NCI-H2227 (cell line): ENCODE data around the gene HEATR9.
A peak's percentile ranks its signal among the peaks of the same experiment; 100 is the strongest.

Source experiments
- DNase-seq: peaks from one replicate; lab custom pipeline; 2025; ENCODE audit not compliant: unreplicated experiment; lab: John Stamatoyannopoulos, UW

HEATR9 gene

DNA sequence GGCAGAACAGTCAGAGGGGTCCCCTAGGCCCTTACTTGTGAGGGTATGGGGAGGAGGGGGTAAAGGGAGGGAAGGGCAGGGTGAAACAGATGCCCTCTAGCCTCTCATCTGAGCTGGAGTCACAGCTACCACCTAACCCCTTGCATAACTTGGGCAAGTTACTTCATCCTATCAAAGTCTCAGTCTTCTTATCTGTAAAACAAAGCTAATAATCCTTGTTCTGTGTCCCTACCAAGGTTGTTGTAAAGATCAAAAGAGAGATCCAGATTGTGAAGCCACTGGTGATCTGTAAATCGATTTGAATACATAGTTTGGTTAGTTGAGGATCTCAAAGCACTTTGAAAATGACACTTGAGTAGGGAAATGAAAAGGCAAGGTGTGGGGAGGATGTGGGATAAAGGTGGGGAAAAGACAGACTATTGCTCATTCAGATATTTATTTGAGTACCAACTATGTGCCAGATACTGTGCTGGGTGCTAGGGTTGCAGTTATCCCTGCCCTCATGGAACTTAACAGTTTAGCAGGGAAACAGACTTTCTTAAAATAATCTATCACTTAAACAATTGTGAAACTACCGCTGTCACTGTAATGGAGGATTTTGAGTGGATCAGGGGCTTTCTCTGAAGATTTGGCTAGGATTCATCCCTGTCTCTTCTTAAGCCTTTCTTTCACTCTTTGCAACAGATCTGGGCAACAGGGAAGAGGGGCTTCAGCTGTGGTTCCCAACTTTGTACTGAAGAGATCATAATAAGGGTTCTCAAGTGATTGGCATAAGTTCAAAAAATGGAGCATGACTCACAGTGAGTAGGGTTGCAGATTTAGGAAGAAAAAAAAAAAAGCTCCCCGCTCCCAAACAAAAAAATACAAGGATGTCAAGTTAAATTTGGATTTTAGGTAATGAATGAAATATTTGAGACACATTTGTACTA, 3.0 kb downstream of the HEATR9 start:
- DNase-seq: no peak

DNA sequence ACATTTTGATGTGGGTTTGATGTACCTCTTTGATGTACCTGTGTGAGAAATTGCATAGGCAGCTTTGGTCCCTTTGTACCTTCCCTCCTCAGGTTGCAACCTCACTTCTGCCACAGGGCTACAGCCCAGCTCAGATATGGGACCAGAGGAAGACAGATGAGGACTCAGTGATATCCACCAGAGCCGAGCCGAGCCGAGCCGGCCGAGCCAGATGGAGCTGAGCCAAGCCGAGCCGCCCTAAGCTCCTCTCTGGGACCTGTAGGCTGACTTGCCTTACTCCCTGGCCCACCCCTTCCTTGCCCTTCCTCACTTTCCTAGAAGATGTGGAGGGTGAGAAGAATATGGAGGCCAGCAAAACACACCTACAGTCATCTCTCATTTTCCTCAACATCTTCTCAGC, 3.8 kb downstream of the HEATR9 start:
- DNase-seq: no peak

DNA sequence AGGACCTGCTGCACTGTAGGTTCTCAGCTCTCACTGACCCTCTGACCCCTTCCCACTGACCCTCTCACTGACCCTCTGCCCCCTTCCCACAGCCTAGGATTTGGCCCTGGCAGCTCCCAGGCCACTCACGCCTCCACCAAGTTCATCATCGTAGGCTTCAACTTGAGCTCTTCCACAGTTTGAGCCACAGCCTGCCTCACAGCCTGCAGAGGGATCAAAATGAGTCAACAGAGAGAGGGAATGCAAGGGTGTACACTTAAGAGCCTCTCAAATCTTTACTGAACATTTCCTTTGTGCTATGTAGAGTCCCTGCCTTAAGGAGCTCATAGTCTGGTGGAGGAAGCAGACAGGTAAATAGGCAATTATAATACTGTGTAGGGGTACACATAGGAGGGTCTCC, 12.1 kb downstream of the HEATR9 start:
- no peak for DNase-seq

DNA sequence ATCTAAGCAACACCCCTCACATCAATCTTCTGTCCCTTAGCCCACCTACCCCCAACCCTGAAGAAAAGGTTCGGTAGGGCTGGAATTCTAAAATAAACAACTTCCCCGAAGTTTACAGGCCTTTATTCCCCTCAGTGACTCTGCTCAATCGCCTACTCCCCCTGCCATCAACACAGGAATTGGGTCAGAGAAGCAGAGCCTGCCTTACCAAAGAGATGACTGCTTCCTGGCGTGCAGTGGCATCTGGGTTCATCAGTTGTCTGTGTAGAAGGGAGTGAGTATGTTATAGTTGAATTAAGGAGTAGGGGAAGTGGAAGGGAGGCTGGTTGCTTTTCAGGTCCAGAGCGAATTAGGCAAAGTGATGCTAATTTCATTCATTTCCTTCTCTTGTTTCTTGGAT, 12.7 kb downstream of the HEATR9 start:
- DNase-seq: no peak

DNA sequence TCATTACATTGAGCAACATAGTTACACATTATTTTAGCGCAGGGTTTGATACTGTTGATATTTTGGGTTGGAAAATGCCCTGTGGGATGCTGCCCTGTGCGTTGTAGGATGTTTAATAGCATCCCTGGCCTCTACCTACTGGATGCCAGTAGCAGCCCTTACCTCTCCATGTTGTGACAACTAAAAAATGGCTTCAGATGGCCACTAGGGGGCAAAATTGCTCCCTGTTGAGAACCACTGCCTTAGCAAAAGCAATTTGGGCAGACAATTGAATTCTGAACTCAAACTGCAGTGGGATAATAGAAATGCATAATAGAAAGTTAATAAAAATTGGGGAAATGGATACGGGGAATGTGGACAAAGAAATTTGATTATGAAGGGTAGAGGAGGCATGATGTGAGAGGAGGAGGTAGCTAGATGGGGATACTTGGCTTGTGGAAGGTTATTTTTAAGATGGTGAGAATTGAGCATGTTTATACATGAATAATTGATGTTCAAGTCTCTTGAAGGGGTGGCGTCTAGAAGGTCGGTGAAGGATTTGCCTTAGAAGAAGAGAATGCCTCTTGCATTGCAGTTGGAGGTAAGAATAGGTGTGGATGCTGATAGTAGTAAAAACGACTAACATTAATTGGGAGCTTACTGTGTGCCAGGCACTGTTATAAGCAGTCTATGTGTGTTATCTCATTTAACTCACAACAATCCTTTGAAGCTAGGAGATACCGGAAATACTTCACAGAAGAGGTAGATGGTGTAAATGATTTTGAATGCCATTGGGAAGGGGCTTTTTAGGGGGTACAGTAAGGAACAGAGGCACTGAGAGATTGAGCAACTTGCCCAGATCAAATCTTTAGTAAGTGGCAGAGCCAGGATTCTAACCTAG, 19.0 kb downstream of the HEATR9 start:
- DNase-seq: peak; percentile 68

DNA sequence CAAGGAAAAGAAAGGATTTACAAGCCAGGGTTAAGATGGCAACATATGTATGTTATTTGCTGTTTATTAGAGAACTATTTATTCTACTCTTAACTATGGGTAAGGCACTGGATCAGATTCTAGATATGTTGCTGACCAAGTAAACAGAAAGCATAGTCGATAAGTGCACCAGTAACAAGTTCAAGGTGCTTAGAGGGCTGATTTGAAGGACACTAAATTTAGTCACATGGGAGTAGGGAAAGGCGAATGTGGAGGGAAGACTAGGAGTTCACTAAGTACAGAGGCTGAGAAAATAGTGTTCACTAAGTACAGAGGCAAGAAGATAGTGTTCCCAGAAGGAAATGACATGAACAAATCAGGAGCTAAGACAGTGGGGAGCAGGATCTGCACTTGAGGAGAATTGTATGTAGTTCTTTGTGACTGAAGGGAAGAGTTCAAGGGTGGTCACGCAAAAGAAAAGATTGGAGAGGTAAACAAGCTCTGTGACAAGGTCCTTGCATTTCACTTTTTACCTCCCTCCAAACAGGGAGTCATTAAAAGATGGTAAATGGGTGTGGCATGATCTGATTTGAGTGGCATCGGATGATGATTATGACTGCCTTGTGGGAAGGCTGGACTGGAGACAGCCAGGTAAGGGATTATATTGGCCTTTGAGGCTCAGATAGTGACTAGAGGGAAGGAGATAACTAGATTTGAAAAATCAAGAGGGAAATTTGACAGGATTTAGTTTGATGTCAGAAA, 20.9 kb downstream of the HEATR9 start:
- DNase-seq: no peak

DNA sequence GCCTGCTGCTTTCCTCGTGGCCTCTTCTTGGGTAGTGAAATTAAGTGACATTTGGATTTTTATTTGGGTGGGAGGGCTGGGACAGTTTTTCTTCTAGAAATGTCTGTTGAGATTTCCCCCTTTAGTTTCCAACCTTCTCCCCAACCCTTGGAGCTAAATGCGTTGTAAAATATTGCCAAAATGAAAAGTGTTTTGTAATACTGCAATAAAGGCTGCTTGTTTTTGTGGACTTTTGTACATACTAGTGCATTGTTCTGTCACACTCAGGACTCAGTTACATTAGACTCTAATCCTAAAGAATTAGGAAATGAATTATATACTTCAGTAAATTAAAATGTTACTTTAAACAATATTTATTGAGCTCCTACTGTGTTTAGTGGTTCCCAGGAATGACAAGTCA, 21.7 kb downstream of the HEATR9 start:
- DNase-seq: no peak

DNA sequence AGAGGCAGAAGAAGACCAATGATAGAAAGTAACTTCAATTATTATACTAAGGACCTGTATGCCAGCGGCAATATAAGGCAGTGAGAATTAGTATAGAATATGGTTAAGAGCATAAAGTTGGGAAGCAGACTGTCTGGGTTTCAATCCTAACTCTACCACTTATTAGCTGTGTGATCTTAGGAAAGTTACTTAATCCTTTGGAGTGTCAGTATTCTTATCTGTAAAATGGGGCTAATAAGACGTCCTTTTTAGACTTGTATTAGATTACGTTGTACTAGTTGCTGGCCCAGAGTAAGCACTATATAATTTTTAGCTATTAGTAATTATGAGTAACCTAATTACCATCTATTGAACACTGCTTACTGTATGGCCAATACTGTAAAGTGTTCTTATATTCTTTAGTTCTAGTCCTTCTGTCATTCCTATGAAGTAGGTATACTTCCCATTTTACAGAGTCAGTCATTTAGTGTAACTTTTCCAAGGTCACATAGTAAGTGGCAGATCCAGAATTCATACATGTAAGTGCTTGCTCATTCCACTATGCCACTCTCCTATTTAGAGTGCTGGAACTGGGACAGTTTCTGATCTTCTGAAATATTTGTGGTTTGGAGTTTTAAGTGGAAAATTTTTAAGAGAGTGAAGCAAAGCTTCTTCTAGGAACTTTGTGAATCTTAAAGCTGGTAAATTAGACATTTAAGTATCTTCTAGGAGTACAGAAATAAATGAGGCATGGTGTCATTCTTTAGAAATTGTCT, 22.5 kb downstream of the HEATR9 start:
- no peak for DNase-seq

DNA sequence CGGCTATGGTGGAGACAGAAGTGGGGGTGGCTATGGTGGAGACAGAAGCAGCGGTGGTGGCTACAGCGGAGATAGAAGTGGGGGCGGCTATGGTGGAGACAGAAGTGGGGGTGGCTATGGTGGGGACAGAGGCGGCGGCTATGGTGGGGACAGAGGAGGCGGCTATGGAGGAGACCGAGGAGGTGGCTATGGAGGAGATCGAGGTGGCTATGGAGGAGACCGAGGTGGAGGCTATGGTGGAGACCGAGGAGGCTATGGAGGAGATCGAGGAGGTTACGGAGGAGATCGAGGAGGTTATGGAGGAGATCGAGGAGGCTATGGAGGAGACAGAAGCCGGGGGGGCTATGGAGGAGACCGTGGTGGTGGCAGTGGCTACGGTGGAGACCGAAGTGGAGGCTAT, 24.1 kb downstream of the HEATR9 start:
- DNase-seq: no peak

DNA sequence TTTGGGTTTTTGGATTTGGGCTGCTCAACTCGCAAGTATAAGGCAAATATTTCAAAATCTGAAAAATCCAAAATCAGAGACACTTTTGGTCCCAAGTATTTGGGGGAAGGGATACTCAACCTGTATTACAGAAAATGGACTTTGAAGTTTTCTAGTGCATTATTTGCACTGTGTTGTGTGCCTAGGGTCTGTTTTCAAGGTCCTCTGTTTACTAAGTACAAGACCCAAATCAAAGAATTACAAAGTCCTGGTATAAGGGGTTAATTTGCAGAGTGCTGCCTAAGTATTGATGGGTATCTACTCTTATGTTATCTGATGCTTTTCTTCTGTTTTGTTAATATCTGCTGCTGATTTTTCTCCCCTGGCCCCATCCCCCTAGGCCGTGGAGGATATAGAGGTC, 25.0 kb downstream of the HEATR9 start:
- no peak for DNase-seq

DNA sequence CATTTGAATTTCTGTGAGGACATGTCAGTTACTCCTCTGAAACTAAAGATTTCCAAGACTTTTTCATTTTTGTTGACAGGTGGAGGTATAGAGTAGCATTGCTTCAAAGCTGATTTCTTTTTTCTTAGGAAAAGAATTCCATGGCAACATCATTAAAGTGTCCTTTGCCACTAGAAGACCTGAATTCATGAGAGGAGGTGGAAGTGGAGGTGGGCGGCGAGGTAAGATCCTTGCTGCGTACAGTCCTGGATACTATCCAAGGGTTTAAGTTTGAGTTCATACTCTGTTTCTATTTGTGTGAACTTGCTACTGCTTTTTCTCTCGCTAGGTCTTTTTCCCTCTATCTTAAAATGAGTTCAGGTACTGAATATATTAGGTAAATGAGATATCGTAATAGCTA, 26.5 kb downstream of the HEATR9 start:
- no peak for DNase-seq

DNA sequence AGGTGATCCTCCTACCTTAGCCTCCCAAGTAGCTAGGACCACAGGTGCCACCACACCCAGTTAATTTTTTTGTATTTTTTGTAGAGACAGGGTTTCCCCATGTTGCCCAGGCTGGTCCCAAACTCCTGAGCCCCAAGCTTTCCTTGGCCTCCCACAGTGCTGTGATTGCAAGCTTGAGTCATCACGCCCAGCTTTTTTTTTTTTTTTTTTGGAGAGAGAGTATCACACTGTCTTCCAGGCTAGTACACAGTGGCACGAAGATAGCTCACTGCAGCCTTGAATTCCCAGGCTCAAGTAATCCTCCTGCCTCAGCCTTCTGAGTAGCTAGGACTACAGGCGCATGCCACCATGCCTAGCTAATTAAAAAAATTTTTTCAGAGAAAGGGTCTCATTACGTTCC, 27.2 kb downstream of the HEATR9 start:
- no peak for DNase-seq

DNA sequence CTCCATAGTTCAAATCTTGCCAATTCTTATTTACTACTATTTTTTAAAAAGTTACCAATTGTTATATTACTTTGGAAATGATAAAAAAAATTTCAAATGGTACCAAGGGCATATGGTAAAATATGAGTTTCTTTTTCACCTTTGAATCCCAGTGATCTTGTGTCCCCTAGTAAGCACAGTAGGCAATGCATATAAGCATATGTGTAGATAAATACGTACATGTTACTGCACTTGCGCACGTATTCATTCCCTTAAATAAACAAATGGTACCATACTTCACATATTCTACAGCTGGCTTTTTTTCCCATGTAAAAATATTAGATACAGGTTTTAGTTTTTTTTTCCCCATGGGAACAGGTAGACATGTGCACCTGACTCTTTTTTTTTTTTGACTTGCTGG, 27.6 kb downstream of the HEATR9 start:
- no peak for DNase-seq

DNA sequence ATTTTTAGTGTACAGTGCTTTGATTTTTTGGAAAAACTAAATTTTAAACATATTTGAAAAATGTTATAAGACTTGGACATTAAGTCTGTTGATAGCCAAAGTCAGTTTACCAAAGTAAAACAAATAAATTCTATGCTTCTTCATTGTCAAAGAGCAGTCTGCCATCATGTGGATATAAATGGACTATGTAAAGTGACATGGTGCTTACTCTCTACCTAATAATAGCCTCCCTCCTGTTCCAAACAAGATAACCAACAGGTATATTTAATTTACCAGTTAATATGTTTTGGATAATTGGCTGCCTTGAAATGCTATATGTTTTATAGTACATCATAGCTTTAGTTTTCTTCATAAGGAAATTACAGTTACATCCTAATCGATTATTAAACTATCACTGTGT, 43.5 kb downstream of the HEATR9 start:
- no peak for DNase-seq

DNA sequence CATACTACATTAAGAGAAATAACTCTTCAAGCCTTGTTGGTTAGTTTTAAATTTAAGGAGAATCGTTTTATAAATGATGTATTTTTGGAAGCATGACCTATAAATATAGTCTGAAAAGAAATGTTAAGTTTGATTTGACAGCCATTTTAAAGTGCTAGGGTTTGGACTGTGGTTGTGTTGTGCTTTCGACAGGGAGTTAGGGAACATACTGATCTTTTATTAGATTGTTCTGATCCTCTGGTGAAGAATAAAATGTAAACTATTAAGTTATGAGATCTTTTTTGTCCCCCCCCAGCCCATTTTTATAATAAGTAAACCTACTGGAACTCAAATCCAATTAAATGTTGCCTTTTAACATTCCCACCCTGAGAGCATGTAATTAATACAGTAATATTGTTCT, 47.4 kb downstream of the HEATR9 start:
- no peak for DNase-seq

DNA sequence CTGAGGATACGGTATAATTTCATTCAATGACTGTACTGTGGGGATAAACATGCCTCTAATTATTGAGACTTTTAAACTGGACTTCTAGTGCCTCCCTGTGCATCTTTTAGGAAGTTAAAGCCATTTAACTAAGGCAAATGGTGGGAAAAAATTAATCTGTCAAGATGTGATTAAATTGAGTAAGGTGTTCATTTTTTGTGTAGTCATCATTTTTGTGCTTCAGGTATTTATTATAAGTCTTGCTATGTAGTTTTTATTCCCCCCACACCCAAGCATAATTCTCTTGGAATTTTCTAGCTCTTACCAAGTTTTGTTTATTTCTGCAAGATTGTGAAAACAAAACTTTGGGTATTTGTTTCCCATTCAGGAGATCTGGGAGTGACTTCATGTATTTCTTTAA, 49.2 kb downstream of the HEATR9 start:
- DNase-seq: no peak

DNA sequence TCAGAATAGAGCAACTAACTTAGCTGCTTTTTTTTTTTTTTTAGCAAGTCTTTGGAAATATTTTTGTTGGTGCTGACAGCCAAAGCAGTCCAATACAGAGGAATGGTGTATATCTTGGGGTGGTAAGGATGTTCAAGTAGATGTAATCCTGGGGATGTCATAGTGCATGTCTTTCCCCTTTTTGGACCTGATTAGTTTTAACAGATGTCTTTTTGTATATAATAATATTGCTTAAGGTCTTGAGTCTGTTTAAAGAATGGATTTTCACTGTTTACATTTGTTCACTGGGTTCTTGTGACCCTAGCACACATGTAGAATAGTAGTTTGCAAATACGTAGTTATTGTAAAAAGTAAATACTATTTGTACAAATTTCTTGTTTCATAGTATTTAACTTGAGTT, 51.5 kb downstream of the HEATR9 start:
- DNase-seq: no peak

DNA sequence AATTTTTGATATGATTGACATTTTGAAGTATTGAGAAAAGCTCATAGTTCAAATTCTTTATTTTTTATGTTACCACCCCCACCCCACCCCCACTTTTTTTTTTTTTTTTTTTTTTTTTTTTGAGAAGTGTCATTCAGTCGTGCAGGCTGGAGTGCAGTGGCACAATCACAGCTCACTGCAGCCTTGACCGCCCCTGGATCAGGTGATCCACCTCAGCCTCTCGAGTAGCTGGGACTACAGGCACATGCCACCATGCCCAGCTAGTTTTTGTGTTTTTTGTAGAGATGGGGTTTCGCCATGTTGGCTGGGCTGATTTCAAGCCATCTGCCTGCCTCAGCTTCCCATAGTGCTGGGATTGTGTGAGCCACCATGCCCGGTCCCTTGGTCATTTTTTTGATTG, 52.0 kb downstream of the HEATR9 start:
- DNase-seq: no peak

DNA sequence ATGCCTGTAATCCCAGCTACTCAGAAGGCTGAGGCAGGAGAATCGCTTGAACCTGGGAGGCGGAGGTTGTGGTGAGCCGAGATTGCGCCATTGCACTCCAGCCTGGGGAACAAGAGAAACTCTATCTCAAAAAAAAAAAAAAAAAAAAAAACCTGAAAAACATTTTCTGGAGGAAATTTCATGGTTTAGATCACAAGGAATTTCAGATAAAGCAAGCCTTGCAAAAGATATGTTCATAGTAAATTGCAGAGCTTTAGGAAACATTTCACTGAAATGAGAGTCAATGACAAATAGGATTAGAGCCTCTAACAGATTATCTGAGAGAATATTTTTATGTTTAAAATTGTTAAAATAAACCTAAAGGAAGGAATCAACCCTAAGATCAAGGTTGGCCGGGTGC, 56.2 kb downstream of the HEATR9 start:
- no peak for DNase-seq

DNA sequence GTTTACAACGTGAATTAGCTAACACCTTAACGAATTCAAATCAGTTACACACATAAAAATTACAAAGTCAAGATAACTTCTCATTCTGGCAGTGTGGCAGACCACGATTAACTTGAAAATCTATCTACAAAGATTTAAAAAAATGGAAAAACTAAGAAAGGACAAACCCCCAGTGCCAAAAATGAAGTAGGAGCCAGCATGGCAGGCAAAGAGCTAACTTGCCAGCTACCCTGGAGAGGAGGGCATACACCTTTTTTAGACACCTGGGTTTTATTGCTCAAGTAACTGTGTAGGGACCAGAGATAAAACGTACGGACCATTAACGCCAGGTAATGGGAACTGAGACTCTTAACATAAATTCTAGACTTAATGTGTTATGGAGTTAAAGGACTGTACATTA, 56.9 kb downstream of the HEATR9 start:
- no peak for DNase-seq
